HUES48 (cell line): Measurements from ENCODE around the gene PRRT3.
A peak's percentile ranks its signal among the peaks of the same experiment; 100 is the strongest.

ENCODE experiments used
- H3K27ac ChIP-seq: one replicate; pipeline ENCODE4 v1.7.0; 2013; ENCODE audit warnings: low read depth, low read length, inconsistent platforms
- H3K27me3 ChIP-seq: 2 replicates; pipeline ENCODE4 v1.6.1; 2013; ENCODE audit warnings: mild to moderate bottlenecking, low read length; ENCODE audit not compliant: control insufficient read depth, insufficient read depth
- H3K36me3 ChIP-seq: 2 replicates; pipeline ENCODE4 v1.6.1; 2013; ENCODE audit warnings: low read length; ENCODE audit not compliant: control insufficient read depth, insufficient read depth
- H3K4me1 ChIP-seq: 2 replicates; pipeline ENCODE4 v1.6.1; 2013; ENCODE audit warnings: mild to moderate bottlenecking, low read length; ENCODE audit not compliant: control insufficient read depth, insufficient read depth
- H3K4me3 ChIP-seq: 2 replicates; pipeline ENCODE4 v1.5.1; 2013; ENCODE audit warnings: mild to moderate bottlenecking, low read depth, low read length
- H3K9ac ChIP-seq: 2 replicates; pipeline ENCODE4 v1.6.1; 2013; ENCODE audit warnings: mild to moderate bottlenecking, low read depth, low read length, moderate library complexity
- H3K9me3 ChIP-seq: 2 replicates; pipeline ENCODE4 v1.6.1; 2013; ENCODE audit warnings: low read length; ENCODE audit not compliant: control insufficient read depth, insufficient read depth

Gene PRRT3

GRCh38 chr3:9965200-9965875 is 13.1 kb upstream of the PRRT3 start:
- no peak overlapping the region for H3K27ac ChIP-seq
- H3K27me3 ChIP-seq = no peaks in the 10 kb centered on the region
- H3K4me3 ChIP-seq = no peak overlapping the region
- no peaks in the 10 kb centered on the region for H3K4me1 ChIP-seq
- no peak overlapping the region for H3K9ac ChIP-seq
- H3K9me3 ChIP-seq = no peaks in the 10 kb centered on the region
- peaks cover 31% of the 10 kb centered on the region for H3K36me3 ChIP-seq

GRCh38 chr3:9957214-9957613 is 5.0 kb upstream of the PRRT3 start:
- Histone ChIP-seq H3K9me3 (no peaks in the 10 kb centered on the region), H3K4me1 (peaks cover 21% of the 10 kb centered on the region), H3K27me3 (peaks cover 4% of the 10 kb centered on the region; the same call in 1 of the 2 replicates), H3K36me3 (no peaks in the 10 kb centered on the region), H3K4me3 (no peak overlapping the region), H3K27ac (no peak overlapping the region), H3K9ac (no peak overlapping the region)

- H3K27ac ChIP-seq = no peak overlapping the region
- H3K4me3 ChIP-seq = no peak overlapping the region
- H3K36me3 ChIP-seq = no peaks in the 10 kb centered on the region
- no peaks in the 10 kb centered on the region for H3K9me3 ChIP-seq
- no peak overlapping the region for H3K9ac ChIP-seq
- H3K27me3 ChIP-seq = peaks cover 4% of the 10 kb centered on the region; the same call in 1 of the 2 replicates
- peaks cover 21% of the 10 kb centered on the region for H3K4me1 ChIP-seq
Observed at GRCh38 chr3:9955611-9956352, 3.6 kb upstream of the PRRT3 start.

GRCh38 chr3:9955067-9955502 is 2.9 kb upstream of the PRRT3 start:
- Histone ChIP-seq H3K27me3 (peaks cover 4% of the 10 kb centered on the region; the same call in 1 of the 2 replicates), H3K27ac (peak overlapping the region; percentile 1), H3K4me3 (no peak overlapping the region), H3K36me3 (no peaks in the 10 kb centered on the region), H3K9me3 (no peaks in the 10 kb centered on the region), H3K4me1 (peaks cover 21% of the 10 kb centered on the region), H3K9ac (no peak overlapping the region)

GRCh38 chr3:9951598-9951961 is 628 bp downstream of the PRRT3 start:
- Histone ChIP-seq H3K36me3 (peaks cover 10% of the 10 kb centered on the region; the same call in 1 of the 2 replicates), H3K9me3 (no peaks in the 10 kb centered on the region), H3K4me3 (peak overlapping the region; percentile 78), H3K4me1 (peaks cover 21% of the 10 kb centered on the region), H3K9ac (no peak overlapping the region), H3K27ac (no peak overlapping the region), H3K27me3 (peaks cover 4% of the 10 kb centered on the region; the same call in 1 of the 2 replicates)

GRCh38 chr3:9951126-9951525 is 1.1 kb downstream of the PRRT3 start:
- H3K4me3 ChIP-seq = peak overlapping the region; percentile 78; the same call in 1 of the 2 replicates
- no peak overlapping the region for H3K9ac ChIP-seq
- peaks cover 20% of the 10 kb centered on the region for H3K4me1 ChIP-seq
- no peak overlapping the region for H3K27ac ChIP-seq
- no peaks in the 10 kb centered on the region for H3K9me3 ChIP-seq
- H3K36me3 ChIP-seq = peaks cover 10% of the 10 kb centered on the region; the same call in 1 of the 2 replicates
- peaks cover 4% of the 10 kb centered on the region; the same call in 1 of the 2 replicates for H3K27me3 ChIP-seq

GRCh38 chr3:9949626-9950025 is 2.6 kb downstream of the PRRT3 start:
- H3K4me1 ChIP-seq = peaks cover 7% of the 10 kb centered on the region
- no peak overlapping the region for H3K9ac ChIP-seq
- peaks cover 10% of the 10 kb centered on the region; the same call in 1 of the 2 replicates for H3K36me3 ChIP-seq
- H3K4me3 ChIP-seq = no peak overlapping the region
- H3K9me3 ChIP-seq = no peaks in the 10 kb centered on the region
- no peak overlapping the region for H3K27ac ChIP-seq
- 0 out of 2 replicates have a peak, but pooled peaks cover 3% of the 10 kb centered on the region for H3K27me3 ChIP-seq

GRCh38 chr3:9949115-9949514 is 3.1 kb downstream of the PRRT3 start:
- no peak overlapping the region for H3K9ac ChIP-seq
- H3K9me3 ChIP-seq = no peaks in the 10 kb centered on the region
- no peak overlapping the region for H3K4me3 ChIP-seq
- peaks cover 10% of the 10 kb centered on the region; the same call in 1 of the 2 replicates for H3K36me3 ChIP-seq
- peaks cover 2% of the 10 kb centered on the region; the same call in 1 of the 2 replicates for H3K4me1 ChIP-seq
- H3K27ac ChIP-seq = no peak overlapping the region
- 0 out of 2 replicates have a peak, but pooled peaks cover 3% of the 10 kb centered on the region for H3K27me3 ChIP-seq

GRCh38 chr3:9948586-9948985 is 3.6 kb downstream of the PRRT3 start:
- Histone ChIP-seq H3K27me3 (0 out of 2 replicates have a peak, but pooled peaks cover 3% of the 10 kb centered on the region), H3K4me3 (no peak overlapping the region), H3K4me1 (no peaks in the 10 kb centered on the region; the same call in 1 of the 2 replicates), H3K36me3 (peaks cover 10% of the 10 kb centered on the region; the same call in 1 of the 2 replicates), H3K9me3 (no peaks in the 10 kb centered on the region), H3K27ac (no peak overlapping the region), H3K9ac (no peak overlapping the region)

- Histone ChIP-seq H3K4me3 (peak overlapping the region; percentile 69), H3K27ac (no peak overlapping the region), H3K4me1 (no peaks in the 10 kb centered on the region; the same call in 1 of the 2 replicates), H3K27me3 (0 out of 2 replicates have a peak, but pooled peaks cover 3% of the 10 kb centered on the region), H3K36me3 (peaks cover 10% of the 10 kb centered on the region; the same call in 1 of the 2 replicates), H3K9me3 (no peaks in the 10 kb centered on the region), H3K9ac (no peak overlapping the region)
Observed at GRCh38 chr3:9947025-9947995, 4.9 kb downstream of the PRRT3 start.
